ENCODE measurements around the gene SBF2.

Gene SBF2

DNA sequence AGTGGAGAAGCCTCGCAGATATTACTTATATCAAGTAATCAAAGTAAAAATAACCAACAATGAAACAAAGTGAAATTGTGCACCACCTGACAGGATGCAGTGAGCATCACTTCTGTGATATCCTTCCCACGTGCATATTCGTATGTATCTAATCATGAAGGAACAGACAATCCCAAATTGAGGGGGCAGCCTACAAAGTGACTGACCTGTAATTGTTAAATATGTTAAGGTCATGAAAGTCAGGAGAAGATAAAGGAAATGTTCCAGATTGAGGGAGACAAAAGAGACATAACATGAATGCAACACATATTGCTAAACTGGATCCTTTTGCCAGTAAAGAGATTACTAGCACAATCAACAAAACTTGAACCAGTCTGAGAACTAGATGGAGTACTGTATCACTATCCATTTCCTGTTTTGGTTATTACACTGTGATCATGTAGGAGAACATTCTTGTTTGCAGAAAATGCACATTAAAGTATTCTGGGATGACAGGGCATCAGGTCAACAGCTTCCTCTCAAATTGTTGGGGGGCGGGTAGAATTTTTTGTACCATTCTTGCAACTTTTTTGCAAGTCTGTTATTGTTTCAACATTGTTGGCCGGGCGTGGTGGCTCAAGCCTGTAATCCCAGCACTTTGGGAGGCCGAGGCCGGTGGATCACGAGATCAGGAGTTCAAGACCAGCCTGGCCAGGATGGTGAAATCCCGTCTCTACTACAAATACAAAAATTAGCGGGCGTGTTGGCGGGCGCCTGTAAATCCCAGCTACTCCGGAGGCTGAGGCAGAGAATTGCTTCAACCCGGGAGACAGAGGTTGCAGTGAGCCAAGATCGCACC lies 2.0 kb downstream of the SBF2 start:
- Histone ChIP-seq H3F3A (ENCODE audit: insufficient read depth) (peaks cover 5% of the 10 kb centered on the region; the same call in 1 of the 2 replicates), H3K4me2 (ENCODE audit: low read depth, low read length, poor library complexity, severe bottlenecking) (no peak overlapping the region), H3K27me3 (ENCODE audit: low read length) (no peaks in the 10 kb centered on the region), H4K20me1 (ENCODE audit: low read depth, low read length) (no peaks in the 10 kb centered on the region), H3K79me2 (ENCODE audit: insufficient read depth, low read length) (no peaks in the 10 kb centered on the region), H3K36me3 (ENCODE audit: low read length) (no peaks in the 10 kb centered on the region), H3K27ac (ENCODE audit: low read depth, low read length) (no peak overlapping the region), H3K9me3 (ENCODE audit: insufficient read depth, low read length) (no peaks in the 10 kb centered on the region), H3K4me3 (ENCODE audit: insufficient read depth, low read length, poor library complexity, severe bottlenecking) (no peak overlapping the region), H3K9me2 (replicated peaks; ENCODE audit: insufficient read depth, low read length) (no peaks in the 10 kb centered on the region), H3K9ac (ENCODE audit: low read length) (no peak overlapping the region), H2AFZ (ENCODE audit: low read depth, low read length, severe bottlenecking) (no peak overlapping the region)
- TF ChIP-seq, protein P1, sequence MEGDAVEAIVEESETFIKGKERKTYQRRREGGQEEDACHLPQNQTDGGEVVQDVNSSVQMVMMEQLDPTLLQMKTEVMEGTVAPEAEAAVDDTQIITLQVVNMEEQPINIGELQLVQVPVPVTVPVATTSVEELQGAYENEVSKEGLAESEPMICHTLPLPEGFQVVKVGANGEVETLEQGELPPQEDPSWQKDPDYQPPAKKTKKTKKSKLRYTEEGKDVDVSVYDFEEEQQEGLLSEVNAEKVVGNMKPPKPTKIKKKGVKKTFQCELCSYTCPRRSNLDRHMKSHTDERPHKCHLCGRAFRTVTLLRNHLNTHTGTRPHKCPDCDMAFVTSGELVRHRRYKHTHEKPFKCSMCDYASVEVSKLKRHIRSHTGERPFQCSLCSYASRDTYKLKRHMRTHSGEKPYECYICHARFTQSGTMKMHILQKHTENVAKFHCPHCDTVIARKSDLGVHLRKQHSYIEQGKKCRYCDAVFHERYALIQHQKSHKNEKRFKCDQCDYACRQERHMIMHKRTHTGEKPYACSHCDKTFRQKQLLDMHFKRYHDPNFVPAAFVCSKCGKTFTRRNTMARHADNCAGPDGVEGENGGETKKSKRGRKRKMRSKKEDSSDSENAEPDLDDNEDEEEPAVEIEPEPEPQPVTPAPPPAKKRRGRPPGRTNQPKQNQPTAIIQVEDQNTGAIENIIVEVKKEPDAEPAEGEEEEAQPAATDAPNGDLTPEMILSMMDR (IDR thresholded peaks at IDR 0.05; ENCODE audit: insufficient read depth, low read length, poor library complexity, severe bottlenecking) = no peak
- no peak for TF ChIP-seq EZH2phosphoT487 (conservative IDR thresholded peaks at IDR 0.05; ENCODE audit: low read length)

DNA sequence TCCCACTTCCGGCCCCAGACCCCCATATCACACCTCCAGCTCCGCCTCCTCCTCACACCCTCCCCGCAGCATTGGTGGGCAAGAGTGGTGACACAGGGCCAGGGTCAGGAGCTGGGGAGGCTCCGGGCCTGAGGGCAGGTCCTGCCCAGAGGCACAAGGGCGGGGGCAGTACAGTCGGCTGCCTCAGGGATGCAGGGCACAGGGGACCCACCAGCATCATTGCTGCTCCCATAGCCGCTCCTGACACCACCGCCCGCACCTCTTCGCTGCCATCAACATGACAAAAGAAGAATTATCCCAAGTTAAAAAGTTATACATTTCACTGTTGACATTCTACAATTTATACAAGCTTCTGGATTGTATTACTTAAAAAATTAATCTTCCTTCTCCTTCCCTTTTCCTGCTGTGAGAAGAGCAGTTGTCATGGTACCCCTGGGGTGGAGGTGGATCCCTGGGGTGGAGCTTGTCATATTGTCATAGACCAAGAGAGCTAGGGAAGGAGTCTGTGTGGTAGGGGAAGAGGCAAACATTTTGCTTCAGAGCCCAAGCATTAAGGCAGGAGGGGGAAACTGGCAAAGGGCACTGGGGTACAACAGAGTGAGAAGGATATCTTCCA lies 4.1 kb downstream of the SBF2 start:
- Histone ChIP-seq H3K4me3 (ENCODE audit: insufficient read depth, low read length, poor library complexity, severe bottlenecking) (no peak overlapping the region), H3K36me3 (ENCODE audit: low read length) (no peaks in the 10 kb centered on the region), H3K4me2 (ENCODE audit: low read depth, low read length, poor library complexity, severe bottlenecking) (no peak overlapping the region), H3K79me2 (ENCODE audit: insufficient read depth, low read length) (no peaks in the 10 kb centered on the region), H3F3A (ENCODE audit: insufficient read depth) (peaks cover 5% of the 10 kb centered on the region; the same call in 1 of the 2 replicates), H3K9ac (ENCODE audit: low read length) (no peak overlapping the region), H3K27ac (ENCODE audit: low read depth, low read length) (no peak overlapping the region), H3K9me3 (ENCODE audit: insufficient read depth, low read length) (no peaks in the 10 kb centered on the region), H2AFZ (ENCODE audit: low read depth, low read length, severe bottlenecking) (no peak overlapping the region), H3K9me2 (replicated peaks; ENCODE audit: insufficient read depth, low read length) (no peaks in the 10 kb centered on the region), H3K27me3 (ENCODE audit: low read length) (no peaks in the 10 kb centered on the region), H4K20me1 (ENCODE audit: low read depth, low read length) (no peaks in the 10 kb centered on the region)
- TF ChIP-seq, protein P1 (IDR thresholded peaks at IDR 0.05; ENCODE audit: insufficient read depth, low read length, poor library complexity, severe bottlenecking) = no peak
- no peak for TF ChIP-seq EZH2phosphoT487 (conservative IDR thresholded peaks at IDR 0.05; ENCODE audit: low read length)

DNA sequence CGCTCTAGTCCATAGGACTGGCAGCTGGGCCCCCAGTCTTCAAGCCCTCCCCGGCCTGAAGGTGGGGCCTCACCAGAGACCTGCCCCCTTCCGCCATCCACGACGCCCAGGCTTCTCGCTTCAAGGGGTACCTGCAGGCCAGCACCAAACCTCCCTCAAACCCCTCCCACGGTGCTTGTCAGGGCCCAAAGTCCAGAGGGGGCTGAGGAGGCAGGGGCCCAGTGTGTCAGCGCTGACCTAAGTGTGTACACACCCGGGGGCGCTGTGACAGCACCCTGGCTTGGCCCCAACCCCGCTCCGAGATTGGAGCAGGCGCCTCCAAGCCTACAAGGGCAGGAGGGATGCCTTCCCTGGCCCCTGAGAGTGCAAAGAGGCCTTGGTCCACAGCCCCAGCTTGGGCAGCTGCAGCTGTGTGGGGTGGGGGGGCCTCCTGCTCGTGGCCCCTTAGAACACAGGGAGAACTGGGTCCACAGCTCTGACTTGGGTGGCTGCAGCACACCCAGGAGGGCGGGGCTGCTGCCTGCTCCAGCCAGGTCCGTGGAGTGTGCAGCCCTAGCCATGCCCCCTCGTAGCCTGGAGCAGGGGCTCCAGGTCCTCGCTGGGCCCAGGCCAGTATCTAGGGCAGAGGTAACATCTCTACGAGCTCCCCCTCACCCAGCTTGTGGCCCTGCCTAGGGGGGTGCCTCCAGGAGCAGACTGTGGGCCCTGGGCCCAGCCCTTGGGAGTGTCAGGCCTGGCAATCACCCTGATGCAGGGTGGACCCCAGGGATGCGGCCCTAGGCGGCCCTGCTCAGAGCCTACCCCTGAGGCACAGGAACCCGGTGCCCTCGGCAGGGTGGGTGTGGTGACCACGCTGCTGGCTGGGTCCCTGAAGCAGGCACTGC lies 4.9 kb downstream of the SBF2 start:
- Histone ChIP-seq H3K36me3 (ENCODE audit: low read length) (no peaks in the 10 kb centered on the region), H3F3A (ENCODE audit: insufficient read depth) (peaks cover 5% of the 10 kb centered on the region; the same call in 1 of the 2 replicates), H3K27me3 (ENCODE audit: low read length) (no peaks in the 10 kb centered on the region), H3K4me2 (ENCODE audit: low read depth, low read length, poor library complexity, severe bottlenecking) (no peak overlapping the region), H3K27ac (ENCODE audit: low read depth, low read length) (no peak overlapping the region), H4K20me1 (ENCODE audit: low read depth, low read length) (no peaks in the 10 kb centered on the region), H3K9me2 (replicated peaks; ENCODE audit: insufficient read depth, low read length) (no peaks in the 10 kb centered on the region), H3K9ac (ENCODE audit: low read length) (no peak overlapping the region), H3K9me3 (ENCODE audit: insufficient read depth, low read length) (no peaks in the 10 kb centered on the region), H3K4me3 (ENCODE audit: insufficient read depth, low read length, poor library complexity, severe bottlenecking) (no peak overlapping the region), H2AFZ (ENCODE audit: low read depth, low read length, severe bottlenecking) (no peak overlapping the region), H3K79me2 (ENCODE audit: insufficient read depth, low read length) (no peaks in the 10 kb centered on the region)
- no peak for TF ChIP-seq EZH2phosphoT487 (conservative IDR thresholded peaks at IDR 0.05; ENCODE audit: low read length)
- TF ChIP-seq, protein P1 (IDR thresholded peaks at IDR 0.05; ENCODE audit: insufficient read depth, low read length, poor library complexity, severe bottlenecking) = no peak

All from SU-DHL-6 (cell line).